Measurements from ENCODE around the gene RANGAP1. TPM values are rescaled to one million over a fixed set of nuclear protein-coding genes. Genes with fewer than 3 reads are reported as not detected.
"Not testable (repeated sequence)": the region's sequence is repeated elsewhere in the genome, so short reads cannot be mapped to it uniquely, and the experiment has no call there.

Gene RANGAP1
- total RNA-seq, 1 donor from 2014 or later: 42.8 TPM

- DNase-seq (no peak), ATAC-seq (ENCODE audit: poor library complexity) (no peak)
- intact Hi-C loops (cut with DNase I): no loop called here
These were observed 21.5 kb downstream of the RANGAP1 start for GRCh38 chr22:41264408-41264941.

GRCh38 chr22:41263704-41264103 lies 22.3 kb downstream of the RANGAP1 start:
- intact Hi-C loops (cut with DNase I): no loop called here
- ATAC-seq (ENCODE audit: poor library complexity) (no peak), DNase-seq (no peak)

GRCh38 chr22:41262250-41262765 lies 23.7 kb downstream of the RANGAP1 start:
- intact Hi-C loops (cut with DNase I): no loop called here
- ATAC-seq (ENCODE audit: poor library complexity) (no peak), DNase-seq (no peak)

- intact Hi-C loops (cut with DNase I): no loop called here
- peak; percentile 71 for ATAC-seq (ENCODE audit: poor library complexity)
- peak; percentile 62 for DNase-seq
These were observed 24.3 kb downstream of the RANGAP1 start for GRCh38 chr22:41261541-41262249.

GRCh38 chr22:41260871-41261270 lies 25.1 kb downstream of the RANGAP1 start:
- DNase-seq (peak; percentile 87), ATAC-seq (ENCODE audit: poor library complexity) (peak; percentile 88)
- intact Hi-C loops (cut with DNase I): no loop called here

- DNase-seq; ATAC-seq (ENCODE audit: poor library complexity); intact Hi-C loops (cut with DNase I): not testable (repeated sequence)
These were observed 26.2 kb downstream of the RANGAP1 start for GRCh38 chr22:41259756-41260155.

- ATAC-seq (ENCODE audit: poor library complexity) (no peak), DNase-seq (no peak)
- intact Hi-C loops (cut with DNase I): no loop called here
These were observed 28.3 kb downstream of the RANGAP1 start for GRCh38 chr22:41257696-41258095.

- ATAC-seq (ENCODE audit: poor library complexity) (no peak), DNase-seq (no peak)
- intact Hi-C loops (cut with DNase I): no loop called here
These were observed 29.4 kb downstream of the RANGAP1 start for GRCh38 chr22:41256254-41257253.

GRCh38 chr22:41254230-41254629 lies 31.8 kb downstream of the RANGAP1 start:
- intact Hi-C loops (cut with DNase I): no loop called here

GRCh38 chr22:41252365-41252764 lies 33.6 kb downstream of the RANGAP1 start:
- ATAC-seq (ENCODE audit: poor library complexity) (no peak), DNase-seq (no peak)
- intact Hi-C loops (cut with DNase I): no loop called here

More at GRCh38 chr22:41254230-41254629, 31.8 kb downstream of the RANGAP1 start:
- ATAC-seq (ENCODE audit: poor library complexity): no peak
- no peak for DNase-seq

- intact Hi-C loops (cut with DNase I): no loop called here
These were observed 35.9 kb downstream of the RANGAP1 start for GRCh38 chr22:41250127-41250526.

GRCh38 chr22:41249442-41249841 lies 36.5 kb downstream of the RANGAP1 start:
- intact Hi-C loops (cut with DNase I): no loop called here
- ATAC-seq (ENCODE audit: poor library complexity) (no peak), DNase-seq (no peak)

More at GRCh38 chr22:41250127-41250526, 35.9 kb downstream of the RANGAP1 start:
- DNase-seq (no peak), ATAC-seq (ENCODE audit: poor library complexity) (no peak)

GRCh38 chr22:41248758-41249157 lies 37.2 kb downstream of the RANGAP1 start:
- intact Hi-C loops (cut with DNase I): no loop called here
- DNase-seq (no peak), ATAC-seq (ENCODE audit: poor library complexity) (peak; percentile 68)

- DNase-seq: no peak
- intact Hi-C loops (cut with DNase I): no loop called here
- peak; percentile 24 for ATAC-seq (ENCODE audit: poor library complexity)
These were observed 37.7 kb downstream of the RANGAP1 start for GRCh38 chr22:41248314-41248713.

GRCh38 chr22:41247703-41248102 lies 38.3 kb downstream of the RANGAP1 start:
- intact Hi-C loops (cut with DNase I): no loop called here
- DNase-seq: peak; percentile 75
- peak; percentile 77 for ATAC-seq (ENCODE audit: poor library complexity)

- intact Hi-C loops (cut with DNase I): no loop called here
- no peak for ATAC-seq (ENCODE audit: poor library complexity)
- no peak for DNase-seq
These were observed 40.0 kb downstream of the RANGAP1 start for GRCh38 chr22:41245917-41246499.

GRCh38 chr22:41243361-41243760 lies 42.6 kb downstream of the RANGAP1 start:
- DNase-seq (no peak), ATAC-seq (ENCODE audit: poor library complexity) (peak; percentile 28)
- intact Hi-C loops (cut with DNase I): no loop called here

- no peak for ATAC-seq (ENCODE audit: poor library complexity)
- intact Hi-C loops (cut with DNase I): no loop called here
- DNase-seq: no peak
These were observed 43.4 kb downstream of the RANGAP1 start for GRCh38 chr22:41242396-41243117.

Measured in Right ventricle myocardium superior (tissue), 1 donor.